MCF 10A (cell line): ENCODE measurements around the gene C17orf58. TPM values are rescaled to one million over a fixed set of nuclear protein-coding genes. Genes with fewer than 3 reads are reported as not detected.
"Not testable (repeated sequence)": the region's sequence is repeated elsewhere in the genome, so short reads cannot be mapped to it uniquely, and the experiment has no call there.

ENCODE experiments used
- BruUV-seq: library from RNA; stranded (reverse); fragments of 400-500 nt; replicated peaks from 2 replicates; lab custom pipeline; 2021; lab: Mats Ljungman, UMichigan
- CTCF ChIA-PET: fragments of 300-600 bp; sonication (Branson Sonifier 250); formaldehyde crosslinking; extraction: SDS; loops from one replicate; lab custom pipeline; 2021; ENCODE audit warnings: antibody characterized with exemption, inconsistent platforms; lab: Yijun Ruan, JAX
- POLR2A ChIA-PET: fragments of 300-600, 350-650 bp; sonication (Branson Sonifier 250); formaldehyde crosslinking; extraction: SDS; loops from one replicate; lab custom pipeline; 2020; ENCODE audit warnings: antibody characterized with exemption, inconsistent platforms; lab: Yijun Ruan, JAX
- DNase-seq: peaks from one replicate; pipeline ENCODE4 v3.0.0-alpha.2; 2018; ENCODE audit not compliant: unreplicated experiment
- H3K27ac Mint-ChIP-seq: one replicate; pipeline ENCODE4 v1.8.0; 2022; ENCODE audit warnings: mild to moderate bottlenecking, low read depth, mixed read lengths; ENCODE audit not compliant: unreplicated experiment
- H3K27me3 Mint-ChIP-seq: one replicate; pipeline ENCODE4 v1.8.0; 2022; ENCODE audit warnings: mixed read lengths; ENCODE audit not compliant: insufficient read depth, unreplicated experiment
- H3K36me3 Mint-ChIP-seq: one replicate; pipeline ENCODE4 v1.8.0; 2022; ENCODE audit warnings: mild to moderate bottlenecking, moderate library complexity, mixed read lengths; ENCODE audit not compliant: insufficient read depth, unreplicated experiment
- H3K4me1 Mint-ChIP-seq: one replicate; pipeline ENCODE4 v1.8.0; 2022; ENCODE audit warnings: mixed read lengths; ENCODE audit not compliant: insufficient read depth, unreplicated experiment
- H3K4me3 Mint-ChIP-seq: one replicate; pipeline ENCODE4 v1.8.0; 2022; ENCODE audit warnings: mild to moderate bottlenecking, moderate library complexity, mixed read lengths; ENCODE audit not compliant: unreplicated experiment
- H3K9me3 Mint-ChIP-seq: one replicate; pipeline ENCODE4 v1.8.0; 2022; ENCODE audit warnings: mixed read lengths; ENCODE audit not compliant: unreplicated experiment
- CTCF ChIP-seq: fragments of 200-600 bp; IDR thresholded peaks from one replicate; pipeline ENCODE4 v1.8.0; 2022; ENCODE audit warnings: antibody characterized with exemption, mild to moderate bottlenecking; ENCODE audit not compliant: unreplicated experiment
- intact Hi-C: fragments of 100-400 bp; cut with micrococcal nuclease; formaldehyde crosslinking; loops from 2 replicates; pipeline ENCODE4 v1.14.1; 2022
- total RNA-seq: library from RNA; stranded (reverse); gene quantifications from 2 replicates; pipeline ENCODE4 v1.2.3, GENCODE V29; 2022

Gene C17orf58
- total RNA-seq, 1 experiment from 2014 or later: 9.5 TPM

GRCh38 chr17:68021963-68022362, 25.7 kb upstream of the C17orf58 start:
- no TSS peak for BruUV-seq
- Mint-ChIP-seq H3K27ac (no peak overlapping the region), H3K27me3 (no peaks in the 10 kb centered on the region), H3K4me1 (peaks cover 6% of the 10 kb centered on the region), H3K4me3 (no peak overlapping the region), H3K36me3 (peaks cover 15% of the 10 kb centered on the region), H3K9me3 (no peaks in the 10 kb centered on the region)
- ChIA-PET CTCF (interaction anchor here (0.6 kb wide), 1 partner anchor 523 kb away, joined by 3 read pairs; no protein-coding TSS in a partner anchor), POLR2A (no interaction called here)
- no peak for DNase-seq
- intact Hi-C loops: no loop called here
- no peak for TF ChIP-seq CTCF

- H3K4me3 Mint-ChIP-seq: peak overlapping the region; percentile 86
- not testable (repeated sequence) for H3K4me1 Mint-ChIP-seq, DNase-seq, H3K27me3 Mint-ChIP-seq, BruUV-seq, H3K27ac Mint-ChIP-seq, H3K9me3 Mint-ChIP-seq
- POLR2A ChIA-PET: interaction anchor here (0.6 to 2.6 kb wide), 9 partner anchors 15 to 467 kb away, joined by 3 to 84 read pairs (median 4); partner anchors contain the start of genes AMZ2, C17orf58 and KPNA2
- intact Hi-C loops: loop anchor here (1.0 kb wide), 1 partner anchor 15 kb away; the partner anchor contains the start of gene KPNA2
- H3K36me3 Mint-ChIP-seq: peaks cover 15% of the 10 kb centered on the region
- CTCF ChIA-PET: interaction anchor here (0.6 to 1.7 kb wide), 3 partner anchors 9 to 407 kb away, joined by 4 to 8 read pairs (median 4); no protein-coding TSS in a partner anchor
Observed at GRCh38 chr17:68020791-68021190, 24.5 kb upstream of the C17orf58 start.

- TSS peak; percentile 50 for BruUV-seq
- H3K4me1 Mint-ChIP-seq: peaks cover 6% of the 10 kb centered on the region
- ChIA-PET CTCF (interaction anchor here (0.6 to 1.7 kb wide), 4 partner anchors 9 to 408 kb away, joined by 4 to 8 read pairs (median 6); no protein-coding TSS in a partner anchor), POLR2A (interaction anchor here (0.6 to 2.6 kb wide), 12 partner anchors 8 to 468 kb away, joined by 3 to 84 read pairs (median 6); partner anchors contain the start of genes AMZ2, C17orf58 and KPNA2)
- peak overlapping the region; percentile 86 for H3K4me3 Mint-ChIP-seq
- DNase-seq: peak; percentile 29
- intact Hi-C loops: loop anchor here (1.0 kb wide), 1 partner anchor 15 kb away; the partner anchor contains the start of gene KPNA2
- no peaks in the 10 kb centered on the region for H3K9me3 Mint-ChIP-seq
- peak overlapping the region; percentile 84 for H3K27ac Mint-ChIP-seq
- peaks cover 15% of the 10 kb centered on the region for H3K36me3 Mint-ChIP-seq
- no peaks in the 10 kb centered on the region for H3K27me3 Mint-ChIP-seq
- TF ChIP-seq CTCF: no peak
Observed at GRCh38 chr17:68020409-68020756, 24.1 kb upstream of the C17orf58 start.

GRCh38 chr17:68019675-68020408, 23.6 kb upstream of the C17orf58 start:
- no peak for TF ChIP-seq CTCF
- H3K27ac Mint-ChIP-seq: peak overlapping the region; percentile 84
- POLR2A ChIA-PET: interaction anchor here (0.6 to 2.6 kb wide), 15 partner anchors 8 to 820 kb away, joined by 3 to 84 read pairs (median 4); partner anchors contain the start of genes AMZ2, C17orf58 and KPNA2
- H3K4me3 Mint-ChIP-seq: peak overlapping the region; percentile 86
- intact Hi-C loops: loop anchor here (1.0 to 2.0 kb wide), 2 partner anchors 15 to 25 kb away; partner anchors contain the start of gene KPNA2
- no peaks in the 10 kb centered on the region for H3K9me3 Mint-ChIP-seq
- peak; percentile 95 for DNase-seq
- H3K4me1 Mint-ChIP-seq: peaks cover 6% of the 10 kb centered on the region
- no peaks in the 10 kb centered on the region for H3K27me3 Mint-ChIP-seq
- H3K36me3 Mint-ChIP-seq: peaks cover 15% of the 10 kb centered on the region
- CTCF ChIA-PET: interaction anchor here (0.6 to 1.7 kb wide), 6 partner anchors 8 to 408 kb away, joined by 3 to 8 read pairs (median 5); no protein-coding TSS in a partner anchor
- TSS peak; percentile 98 for BruUV-seq
